ENCODE results near the gene CEP44.

Gene CEP44

GRCh38 chr4:174324236-174324635 is 40.5 kb downstream of the CEP44 start:
- no peak for TF ChIP-seq CTCF (IDR thresholded peaks at IDR 0.05; ENCODE audit: low read depth, low read length)
- no peak for DNase-seq (ENCODE audit: extremely low read depth, low read depth)

- no peak for DNase-seq (ENCODE audit: extremely low read depth, low read depth)
- TF ChIP-seq CTCF (IDR thresholded peaks at IDR 0.05; ENCODE audit: low read depth, low read length) = no peak
Measured at GRCh38 chr4:174324725-174325124, 41.0 kb downstream of the CEP44 start.

- DNase-seq (ENCODE audit: extremely low read depth, low read depth) = no peak
- TF ChIP-seq CTCF (IDR thresholded peaks at IDR 0.05; ENCODE audit: low read depth, low read length) = no peak
Measured at GRCh38 chr4:174332741-174333493, 49.2 kb downstream of the CEP44 start.

- no peak for TF ChIP-seq CTCF (IDR thresholded peaks at IDR 0.05; ENCODE audit: low read depth, low read length)
Measured at GRCh38 chr4:174334628-174335027, 50.9 kb downstream of the CEP44 start.

GRCh38 chr4:174340714-174341113 is 57.0 kb downstream of the CEP44 start:
- no peak for TF ChIP-seq CTCF (IDR thresholded peaks at IDR 0.05; ENCODE audit: low read depth, low read length)
- no peak for DNase-seq (ENCODE audit: extremely low read depth, low read depth)

More at GRCh38 chr4:174334628-174335027, 50.9 kb downstream of the CEP44 start:
- no peak for DNase-seq (ENCODE audit: extremely low read depth, low read depth)

GRCh38 chr4:174349156-174349555 is 65.4 kb downstream of the CEP44 start:
- no peak for TF ChIP-seq CTCF (IDR thresholded peaks at IDR 0.05; ENCODE audit: low read depth, low read length)
- DNase-seq (ENCODE audit: extremely low read depth, low read depth) = no peak

- no peak for TF ChIP-seq CTCF (IDR thresholded peaks at IDR 0.05; ENCODE audit: low read depth, low read length)
- DNase-seq (ENCODE audit: extremely low read depth, low read depth) = no peak
Measured at GRCh38 chr4:174352061-174352819, 68.5 kb downstream of the CEP44 start.

Measured in AG09319 (cell line).